ENCODE results near the gene PI4KA.

DNA sequence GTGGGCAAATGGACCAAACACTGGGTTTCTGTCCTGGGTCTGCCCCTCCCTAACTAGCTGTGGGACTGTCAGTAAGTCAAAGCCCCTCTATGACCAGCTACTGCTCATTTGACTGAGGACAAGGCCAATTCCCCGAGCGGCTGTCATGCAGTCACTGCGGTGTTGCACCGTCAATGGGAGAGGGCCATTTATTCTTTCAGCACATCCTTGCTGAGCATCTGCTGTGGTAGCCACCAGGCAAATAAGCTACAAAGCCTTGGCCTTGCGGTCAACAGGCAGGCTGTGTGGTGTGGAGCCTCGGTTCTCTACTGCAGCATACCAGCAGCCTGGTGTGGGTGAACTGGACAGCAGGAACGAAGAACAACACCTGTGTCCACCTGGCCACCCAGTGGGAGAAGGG lies 110.5 kb downstream of the PI4KA start:
- TF ChIP-seq, protein P1, sequence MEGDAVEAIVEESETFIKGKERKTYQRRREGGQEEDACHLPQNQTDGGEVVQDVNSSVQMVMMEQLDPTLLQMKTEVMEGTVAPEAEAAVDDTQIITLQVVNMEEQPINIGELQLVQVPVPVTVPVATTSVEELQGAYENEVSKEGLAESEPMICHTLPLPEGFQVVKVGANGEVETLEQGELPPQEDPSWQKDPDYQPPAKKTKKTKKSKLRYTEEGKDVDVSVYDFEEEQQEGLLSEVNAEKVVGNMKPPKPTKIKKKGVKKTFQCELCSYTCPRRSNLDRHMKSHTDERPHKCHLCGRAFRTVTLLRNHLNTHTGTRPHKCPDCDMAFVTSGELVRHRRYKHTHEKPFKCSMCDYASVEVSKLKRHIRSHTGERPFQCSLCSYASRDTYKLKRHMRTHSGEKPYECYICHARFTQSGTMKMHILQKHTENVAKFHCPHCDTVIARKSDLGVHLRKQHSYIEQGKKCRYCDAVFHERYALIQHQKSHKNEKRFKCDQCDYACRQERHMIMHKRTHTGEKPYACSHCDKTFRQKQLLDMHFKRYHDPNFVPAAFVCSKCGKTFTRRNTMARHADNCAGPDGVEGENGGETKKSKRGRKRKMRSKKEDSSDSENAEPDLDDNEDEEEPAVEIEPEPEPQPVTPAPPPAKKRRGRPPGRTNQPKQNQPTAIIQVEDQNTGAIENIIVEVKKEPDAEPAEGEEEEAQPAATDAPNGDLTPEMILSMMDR (conservative IDR thresholded peaks at IDR 0.05; ENCODE audit: low read length), result no peak
- no peak for TF ChIP-seq EZH2phosphoT487 (IDR thresholded peaks at IDR 0.05; ENCODE audit: borderline replicate concordance, low read depth, low read length)

All from OCI-LY7 (cell line).